Esophagus squamous epithelium (tissue), 4 donors: ENCODE results near the gene ADAMTS8.

ENCODE experiments used
- POLR2A ChIP-seq, 4 donors: fragments of 450-650 bp; IDR thresholded peaks; one replicate each; pipeline ENCODE4 v1.6.1; 2017; ENCODE audit warnings: antibody characterized with exemption in 4 of 4, mild to moderate bottlenecking in 4 of 4, moderate library complexity in 3 of 4
- TF ChIP-seq, protein P1 (sequence below), 6 experiments: fragments of 450-650 bp in 4 of 6; fragments of 200-600 bp in 2 of 6; sonication (generic) in 2 of 6; IDR thresholded peaks; one replicate each; pipeline ENCODE4 v1.5.1; 2016 to 2019; ENCODE audit warnings: antibody characterized with exemption in 6 of 6, mild to moderate bottlenecking in 4 of 6, moderate library complexity in 4 of 6

GRCh38 chr11:130476922-130477491 lies 48.6 kb upstream of the ADAMTS8 start:
- TF ChIP-seq POLR2A (IDR thresholded peaks at IDR 0.05): no peak
- TF ChIP-seq, protein P1, sequence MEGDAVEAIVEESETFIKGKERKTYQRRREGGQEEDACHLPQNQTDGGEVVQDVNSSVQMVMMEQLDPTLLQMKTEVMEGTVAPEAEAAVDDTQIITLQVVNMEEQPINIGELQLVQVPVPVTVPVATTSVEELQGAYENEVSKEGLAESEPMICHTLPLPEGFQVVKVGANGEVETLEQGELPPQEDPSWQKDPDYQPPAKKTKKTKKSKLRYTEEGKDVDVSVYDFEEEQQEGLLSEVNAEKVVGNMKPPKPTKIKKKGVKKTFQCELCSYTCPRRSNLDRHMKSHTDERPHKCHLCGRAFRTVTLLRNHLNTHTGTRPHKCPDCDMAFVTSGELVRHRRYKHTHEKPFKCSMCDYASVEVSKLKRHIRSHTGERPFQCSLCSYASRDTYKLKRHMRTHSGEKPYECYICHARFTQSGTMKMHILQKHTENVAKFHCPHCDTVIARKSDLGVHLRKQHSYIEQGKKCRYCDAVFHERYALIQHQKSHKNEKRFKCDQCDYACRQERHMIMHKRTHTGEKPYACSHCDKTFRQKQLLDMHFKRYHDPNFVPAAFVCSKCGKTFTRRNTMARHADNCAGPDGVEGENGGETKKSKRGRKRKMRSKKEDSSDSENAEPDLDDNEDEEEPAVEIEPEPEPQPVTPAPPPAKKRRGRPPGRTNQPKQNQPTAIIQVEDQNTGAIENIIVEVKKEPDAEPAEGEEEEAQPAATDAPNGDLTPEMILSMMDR (IDR thresholded peaks at IDR 0.05): no peak
